Fibroblast of upper back skin (primary cell): ENCODE measurements around the gene POGLUT3.
A peak's percentile ranks its signal among the peaks of the same experiment; 100 is the strongest.

Source experiments
- DNase-seq: peaks from one replicate; pipeline ENCODE4 v3.0.0-alpha.2; 2013

Gene POGLUT3

GRCh38 chr11:108498046-108498815 lies at the start of gene POGLUT3:
POGLUT3 (minus strand) TSS chr11:108498384; CDS start chr11:108498366, 18 bp downstream.
- DNase-seq: peak; percentile 59

- no peak for DNase-seq
These were observed 47.8 kb upstream of the POGLUT3 start for GRCh38 chr11:108545909-108546501.

GRCh38 chr11:108543316-108543964 lies 45.3 kb upstream of the POGLUT3 start:
- DNase-seq: no peak

GRCh38 chr11:108541531-108541930 lies 43.3 kb upstream of the POGLUT3 start:
- DNase-seq: no peak

GRCh38 chr11:108538502-108538901 lies 40.3 kb upstream of the POGLUT3 start:
- no peak for DNase-seq

GRCh38 chr11:108538022-108538424 lies 39.8 kb upstream of the POGLUT3 start:
- DNase-seq: no peak

- DNase-seq: no peak
These were observed 38.6 kb upstream of the POGLUT3 start for GRCh38 chr11:108536783-108537182.

GRCh38 chr11:108535384-108535955 lies 37.3 kb upstream of the POGLUT3 start:
- no peak for DNase-seq

GRCh38 chr11:108534274-108534882 lies 36.2 kb upstream of the POGLUT3 start:
- no peak for DNase-seq

GRCh38 chr11:108530426-108530825 lies 32.2 kb upstream of the POGLUT3 start:
- no peak for DNase-seq

GRCh38 chr11:108527382-108527781 lies 29.2 kb upstream of the POGLUT3 start:
- no peak for DNase-seq

- DNase-seq: no peak
These were observed 27.0 kb upstream of the POGLUT3 start for GRCh38 chr11:108525161-108525560.

- no peak for DNase-seq
These were observed 26.2 kb upstream of the POGLUT3 start for GRCh38 chr11:108524422-108524821.

GRCh38 chr11:108522318-108522717 lies 24.1 kb upstream of the POGLUT3 start:
- no peak for DNase-seq

GRCh38 chr11:108518581-108518980 lies 20.4 kb upstream of the POGLUT3 start:
- no peak for DNase-seq

- no peak for DNase-seq
These were observed 17.9 kb upstream of the POGLUT3 start for GRCh38 chr11:108516125-108516524.

- DNase-seq: peak; percentile 61
These were observed 14.5 kb upstream of the POGLUT3 start for GRCh38 chr11:108512708-108513107.

- DNase-seq: peak; percentile 83
These were observed 13.8 kb upstream of the POGLUT3 start for GRCh38 chr11:108511851-108512474.

GRCh38 chr11:108508653-108509593 lies 10.7 kb upstream of the POGLUT3 start:
- DNase-seq: no peak

GRCh38 chr11:108501396-108501795 lies 3.2 kb upstream of the POGLUT3 start:
- peak; percentile 14 for DNase-seq

GRCh38 chr11:108500721-108501120 lies 2.5 kb upstream of the POGLUT3 start:
- no peak for DNase-seq

- no peak for DNase-seq
These were observed 2.0 kb upstream of the POGLUT3 start for GRCh38 chr11:108500169-108500568.
